ENCODE data around the gene SMURF1.

SMURF1 gene

GRCh38 chr7:99012722-99013121 lies 131.2 kb downstream of the SMURF1 start:
- no peak for TF ChIP-seq CTCF (IDR thresholded peaks at IDR 0.05)
- no peak for DNase-seq (ENCODE audit: low spot score)
- no peak overlapping the region for H3K27ac ChIP-seq
- no peak overlapping the region for H3K4me3 ChIP-seq

- no peak overlapping the region for H3K4me3 ChIP-seq
- TF ChIP-seq CTCF (IDR thresholded peaks at IDR 0.05), result no peak
- no peak for DNase-seq (ENCODE audit: low spot score)
- H3K27ac ChIP-seq, result no peak overlapping the region
These were observed 132.1 kb downstream of the SMURF1 start for GRCh38 chr7:99011706-99012404.

GRCh38 chr7:99011341-99011705 lies 132.6 kb downstream of the SMURF1 start:
- H3K4me3 ChIP-seq, result no peak overlapping the region
- no peak for TF ChIP-seq CTCF (IDR thresholded peaks at IDR 0.05)
- no peak for DNase-seq (ENCODE audit: low spot score)
- H3K27ac ChIP-seq, result no peak overlapping the region

GRCh38 chr7:99010281-99010680 lies 133.6 kb downstream of the SMURF1 start:
- Histone ChIP-seq H3K27ac (no peak overlapping the region), H3K4me3 (no peak overlapping the region)
- TF ChIP-seq CTCF (IDR thresholded peaks at IDR 0.05), result no peak
- DNase-seq (ENCODE audit: low spot score), result no peak

GRCh38 chr7:99008921-99009530 lies 134.9 kb downstream of the SMURF1 start:
- TF ChIP-seq CTCF (IDR thresholded peaks at IDR 0.05), result no peak

GRCh38 chr7:99008181-99008631 lies 135.7 kb downstream of the SMURF1 start:
- no peak for TF ChIP-seq CTCF (IDR thresholded peaks at IDR 0.05)
- no peak overlapping the region for H3K4me3 ChIP-seq
- H3K27ac ChIP-seq, result no peak overlapping the region
- no peak for DNase-seq (ENCODE audit: low spot score)

More at GRCh38 chr7:99008921-99009530, 134.9 kb downstream of the SMURF1 start:
- Histone ChIP-seq H3K27ac (no peak overlapping the region), H3K4me3 (no peak overlapping the region)
- DNase-seq (ENCODE audit: low spot score), result no peak
